Measurements from ENCODE around the gene ZBTB42.

GRCh38 chr14:104787736-104788135, 13.2 kb upstream of the ZBTB42 start:
- TF ChIP-seq TAF1 (IDR thresholded peaks at IDR 0.05; ENCODE audit: borderline replicate concordance, low read depth, low read length) (no peak), POLR2A (IDR thresholded peaks at IDR 0.05; ENCODE audit: low read depth, low read length) (no peak), POLR2AphosphoS5 (IDR thresholded peaks at IDR 0.05; ENCODE audit: low read depth, low read length) (no peak)
